ENCODE results near the gene RIMBP2. TPM values are rescaled to one million over a fixed set of nuclear protein-coding genes. Genes with fewer than 3 reads are reported as not detected.

The RIMBP2 gene
- total and polyA plus RNA-seq, 11 donors = 2.1 TPM; not detected in 10

DNA sequence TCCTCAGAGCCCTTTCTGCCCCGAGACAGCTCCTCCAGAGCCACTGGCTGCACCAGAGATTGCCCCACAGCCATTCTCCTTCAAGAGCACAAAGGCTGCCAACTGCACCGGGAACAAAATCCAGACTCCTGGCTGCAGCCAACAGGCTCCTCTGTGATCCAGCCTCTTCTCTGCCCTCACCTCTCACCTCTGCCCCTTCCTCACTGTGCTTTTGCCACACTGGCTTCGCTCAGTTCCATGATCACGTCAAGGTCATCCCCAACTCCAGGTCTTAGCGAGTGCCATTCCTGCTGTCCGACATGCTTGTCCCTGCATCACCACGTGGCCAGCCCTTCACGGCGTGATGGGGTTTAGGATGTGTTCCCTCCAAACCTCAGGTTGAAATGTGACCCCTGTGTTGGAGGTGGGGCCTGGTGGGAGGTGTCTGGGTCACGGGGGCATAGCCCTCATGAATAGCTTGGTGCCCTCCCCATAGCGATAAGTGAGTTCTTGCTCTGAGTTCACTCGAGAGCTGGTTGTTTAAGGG lies 229.1 kb downstream of the RIMBP2 start:
- H3K27me3 ChIP-seq = peaks cover 0 to 11% (median 0%) of the 10 kb centered on the region in 9 donors
- no peak overlapping the region for H3K4me3 ChIP-seq
- intact Hi-C loops (cut with DNase I) = no loop called here
- H3K9me3 ChIP-seq = no peaks in the 10 kb centered on the region
- peaks cover 0 to 6% (median 0%) of the 10 kb centered on the region in 12 donors for H3K4me1 ChIP-seq
- ATAC-seq (no peak), DNase-seq (no peak)
- no peak overlapping the region for H3K27ac ChIP-seq
- TF ChIP-seq, protein P1, sequence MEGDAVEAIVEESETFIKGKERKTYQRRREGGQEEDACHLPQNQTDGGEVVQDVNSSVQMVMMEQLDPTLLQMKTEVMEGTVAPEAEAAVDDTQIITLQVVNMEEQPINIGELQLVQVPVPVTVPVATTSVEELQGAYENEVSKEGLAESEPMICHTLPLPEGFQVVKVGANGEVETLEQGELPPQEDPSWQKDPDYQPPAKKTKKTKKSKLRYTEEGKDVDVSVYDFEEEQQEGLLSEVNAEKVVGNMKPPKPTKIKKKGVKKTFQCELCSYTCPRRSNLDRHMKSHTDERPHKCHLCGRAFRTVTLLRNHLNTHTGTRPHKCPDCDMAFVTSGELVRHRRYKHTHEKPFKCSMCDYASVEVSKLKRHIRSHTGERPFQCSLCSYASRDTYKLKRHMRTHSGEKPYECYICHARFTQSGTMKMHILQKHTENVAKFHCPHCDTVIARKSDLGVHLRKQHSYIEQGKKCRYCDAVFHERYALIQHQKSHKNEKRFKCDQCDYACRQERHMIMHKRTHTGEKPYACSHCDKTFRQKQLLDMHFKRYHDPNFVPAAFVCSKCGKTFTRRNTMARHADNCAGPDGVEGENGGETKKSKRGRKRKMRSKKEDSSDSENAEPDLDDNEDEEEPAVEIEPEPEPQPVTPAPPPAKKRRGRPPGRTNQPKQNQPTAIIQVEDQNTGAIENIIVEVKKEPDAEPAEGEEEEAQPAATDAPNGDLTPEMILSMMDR (IDR thresholded peaks at IDR 0.05) = no peak
- no peak for TF ChIP-seq POLR2A (IDR thresholded peaks at IDR 0.05)
- no peaks in the 10 kb centered on the region for H3K36me3 ChIP-seq
- WGBS, 4 donors = 75 to 87% (median 81%) methylated on average over 12 of the region's 12 CpGs

DNA sequence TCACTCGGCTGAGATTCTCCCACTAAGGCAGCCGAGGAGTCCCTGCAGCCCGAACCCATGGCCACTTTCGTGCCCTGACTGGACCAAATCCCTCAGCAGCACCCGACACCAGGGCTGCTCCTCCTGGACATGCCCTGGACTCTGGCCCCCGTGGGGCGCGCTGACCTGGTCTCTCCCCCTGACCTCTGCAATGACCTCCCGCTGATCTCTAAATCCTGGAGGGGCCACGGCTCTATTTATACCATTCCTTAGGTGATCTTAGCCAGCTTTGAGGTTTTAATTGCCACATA lies 230.0 kb downstream of the RIMBP2 start:
- ATAC-seq = no peak
- intact Hi-C loops (cut with DNase I) = no loop called here
- Histone ChIP-seq H3K27me3 (peaks cover 0 to 19% (median 6%) of the 10 kb centered on the region in 9 donors), H3K36me3 (no peaks in the 10 kb centered on the region), H3K27ac (no peak overlapping the region), H3K4me1 (peaks cover 0 to 1% (median 0%) of the 10 kb centered on the region in 12 donors), H3K9me3 (no peaks in the 10 kb centered on the region), H3K4me3 (no peak overlapping the region)
- no peak for TF ChIP-seq POLR2A (IDR thresholded peaks at IDR 0.05)
- TF ChIP-seq, protein P1 (IDR thresholded peaks at IDR 0.05) = no peak
- 71 to 80% (median 76%) methylated on average over 10 of the region's 10 CpGs for WGBS, 4 donors
- DNase-seq = no peak

DNA sequence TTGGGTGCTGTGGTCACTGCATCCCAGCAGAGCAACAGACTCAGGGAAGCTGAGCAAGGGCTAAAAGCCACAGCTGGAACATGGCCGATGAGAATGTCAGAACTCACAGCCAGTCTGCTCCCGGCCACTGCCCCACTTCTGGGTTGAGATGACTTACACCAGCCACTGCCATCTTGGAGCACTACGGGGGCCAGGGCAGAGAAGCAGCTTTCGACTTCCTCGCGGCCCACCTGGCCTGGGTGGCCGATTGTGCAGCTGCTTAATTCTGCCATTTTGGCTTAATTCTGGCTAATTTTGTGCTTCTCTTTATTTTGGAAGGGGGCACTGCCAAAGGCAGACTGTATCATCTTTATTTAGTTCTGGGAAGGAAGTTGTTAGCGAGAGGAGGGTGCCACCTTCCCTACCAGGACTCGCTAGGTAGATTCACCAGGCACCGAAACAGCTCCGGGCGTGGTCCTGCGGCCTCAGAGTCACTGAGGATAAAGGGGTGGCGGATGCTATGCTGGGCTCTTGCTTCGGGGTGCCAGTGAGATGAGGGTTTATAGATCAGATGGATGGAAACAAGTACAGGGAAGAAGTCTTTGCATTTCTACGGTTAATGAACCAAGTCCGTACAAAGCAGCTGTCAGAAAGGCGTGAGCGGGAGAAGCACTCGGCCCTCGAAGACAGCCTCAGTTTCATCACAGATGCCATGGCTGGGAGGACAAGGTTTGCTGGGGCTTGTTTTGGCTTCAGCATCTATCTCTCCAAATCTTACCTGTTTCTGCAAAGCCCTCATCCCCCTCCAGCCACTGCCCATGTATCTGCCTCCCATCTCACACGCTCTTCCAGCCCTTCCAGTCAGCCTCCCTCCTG lies 230.6 kb downstream of the RIMBP2 start:
- WGBS, 4 donors = 85 to 86% (median 86%) methylated on average over 21 to 22 of the region's 22 CpGs
- no peak for ATAC-seq
- no peak for DNase-seq
- H3K9me3 ChIP-seq = no peaks in the 10 kb centered on the region
- intact Hi-C loops (cut with DNase I) = no loop called here
- TF ChIP-seq, protein P1 (IDR thresholded peaks at IDR 0.05) = no peak
- TF ChIP-seq POLR2A (IDR thresholded peaks at IDR 0.05) = no peak
- peaks cover 0 to 25% (median 7%) of the 10 kb centered on the region in 9 donors for H3K27me3 ChIP-seq
- H3K4me1 ChIP-seq = no peaks in the 10 kb centered on the region
- no peak overlapping the region for H3K27ac ChIP-seq
- no peaks in the 10 kb centered on the region for H3K36me3 ChIP-seq
- no peak overlapping the region for H3K4me3 ChIP-seq

DNA sequence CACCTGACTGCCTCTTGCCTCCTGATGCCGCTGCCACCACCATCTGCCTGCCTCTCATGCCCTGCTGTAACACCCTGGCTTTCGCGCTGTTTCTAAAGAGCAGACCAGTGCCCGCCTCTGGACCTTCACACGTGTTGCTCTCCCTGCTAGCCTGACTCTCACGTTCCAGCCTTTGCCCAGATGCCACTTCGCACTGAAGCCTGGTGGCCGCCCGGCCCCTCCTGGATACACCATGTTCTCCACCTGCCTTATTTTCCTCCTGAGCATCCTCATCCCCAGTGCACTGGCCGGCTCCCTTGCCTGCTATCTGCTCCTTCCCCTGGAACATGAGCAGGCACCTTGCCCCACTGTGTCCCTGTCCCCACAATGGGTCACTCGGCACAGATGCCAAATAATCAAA lies 231.9 kb downstream of the RIMBP2 start:
- ATAC-seq (no peak), DNase-seq (no peak)
- 82 to 87% (median 83%) methylated on average over 11 of the region's 11 CpGs for WGBS, 4 donors
- no peak overlapping the region for H3K4me3 ChIP-seq
- no peak for TF ChIP-seq POLR2A (IDR thresholded peaks at IDR 0.05)
- TF ChIP-seq, protein P1 (IDR thresholded peaks at IDR 0.05) = no peak
- H3K27ac ChIP-seq = no peak overlapping the region
- H3K27me3 ChIP-seq = peaks cover 0 to 38% (median 10%) of the 10 kb centered on the region in 9 donors
- H3K9me3 ChIP-seq = no peaks in the 10 kb centered on the region
- H3K4me1 ChIP-seq = no peaks in the 10 kb centered on the region
- intact Hi-C loops (cut with DNase I) = no loop called here
- no peaks in the 10 kb centered on the region for H3K36me3 ChIP-seq
